Mesodermal cell (in vitro differentiated cells): Measurements from ENCODE around the gene ADARB2.

ENCODE experiments used
- H3K27ac ChIP-seq: 2 replicates; pipeline ENCODE4 v1.7.0; 2013; ENCODE audit warnings: mild to moderate bottlenecking, low read depth, low read length, moderate library complexity; ENCODE audit not compliant: severe bottlenecking
- H3K36me3 ChIP-seq: 2 replicates; pipeline ENCODE4 v1.7.1; 2013; ENCODE audit warnings: mild to moderate bottlenecking, low read length, moderate library complexity; ENCODE audit not compliant: control insufficient read depth, insufficient read depth
- H3K4me1 ChIP-seq: one replicate; pipeline ENCODE4 v1.7.1; 2013; ENCODE audit warnings: mild to moderate bottlenecking, low read length; ENCODE audit not compliant: insufficient read depth, control insufficient read depth, poor library complexity, severe bottlenecking
- H3K4me3 ChIP-seq: 2 replicates; pipeline ENCODE4 v1.7.0; 2013; ENCODE audit warnings: low read length, control low read depth, mild to moderate bottlenecking; ENCODE audit not compliant: insufficient read depth, poor library complexity, severe bottlenecking; ENCODE audit errors: extremely low read depth
- H3K9me3 ChIP-seq: 2 replicates; pipeline ENCODE4 v1.7.1; 2013; ENCODE audit warnings: mild to moderate bottlenecking, low read length, moderate library complexity; ENCODE audit not compliant: control insufficient read depth
- WGBS, 2 experiments: methylation state at CpG; one replicate each; pipeline ENCODE4 v1.1.5; 2013; ENCODE audit warnings: missing lambda C conversion rate in 2 of 2; ENCODE audit not compliant: insufficient coverage in 2 of 2; 5-methylcytosine and 5-hydroxymethylcytosine counted together

Gene ADARB2

DNA sequence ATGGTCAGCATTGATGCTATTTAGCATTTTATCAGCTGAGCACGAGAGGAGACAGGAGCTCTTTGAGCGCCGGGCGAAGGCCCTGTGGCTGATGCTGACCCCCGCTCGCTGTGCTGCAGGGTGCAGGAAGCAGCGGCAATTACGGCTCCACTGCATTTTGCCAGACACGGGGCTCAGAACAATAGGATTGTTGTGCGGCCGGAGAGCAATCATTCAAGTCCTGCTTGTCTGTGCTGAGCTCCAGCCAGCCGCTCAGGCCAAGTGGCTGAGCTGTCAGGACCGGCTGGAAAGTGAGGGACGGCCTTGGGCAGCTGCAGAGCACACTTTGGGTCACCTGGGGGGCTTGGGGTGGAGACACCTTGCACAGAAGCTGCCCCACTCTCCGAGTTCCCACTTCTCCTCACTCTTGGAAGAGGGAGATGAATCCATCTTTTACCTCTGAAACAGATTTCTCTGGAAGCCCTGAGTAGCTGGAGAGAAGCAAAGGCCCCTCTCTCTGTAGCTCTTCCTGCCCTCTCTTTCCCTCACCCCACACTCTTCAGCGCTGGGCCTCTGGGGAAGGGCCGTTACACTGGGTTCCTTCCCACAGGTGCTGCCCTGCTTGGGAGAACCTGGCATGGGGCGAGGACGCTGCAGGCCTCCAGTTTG, 17.3 kb upstream of the ADARB2 start:
- no peak overlapping the region for H3K4me3 ChIP-seq
- peaks cover 3% of the 10 kb centered on the region for H3K4me1 ChIP-seq
- no peaks in the 10 kb centered on the region for H3K36me3 ChIP-seq
- WGBS, 2 experiments = 57 to 66% methylated on average over 13 to 15 of the region's 19 CpGs
- H3K9me3 ChIP-seq = peaks cover 6% of the 10 kb centered on the region
- H3K27ac ChIP-seq = no peak overlapping the region

GRCh38 chr10:1752153-1752552, 14.8 kb upstream of the ADARB2 start:
- H3K4me1 ChIP-seq = peaks cover 3% of the 10 kb centered on the region
- H3K36me3 ChIP-seq = no peaks in the 10 kb centered on the region
- no peak overlapping the region for H3K27ac ChIP-seq
- no peak overlapping the region for H3K4me3 ChIP-seq
- peaks cover 22% of the 10 kb centered on the region for H3K9me3 ChIP-seq

DNA sequence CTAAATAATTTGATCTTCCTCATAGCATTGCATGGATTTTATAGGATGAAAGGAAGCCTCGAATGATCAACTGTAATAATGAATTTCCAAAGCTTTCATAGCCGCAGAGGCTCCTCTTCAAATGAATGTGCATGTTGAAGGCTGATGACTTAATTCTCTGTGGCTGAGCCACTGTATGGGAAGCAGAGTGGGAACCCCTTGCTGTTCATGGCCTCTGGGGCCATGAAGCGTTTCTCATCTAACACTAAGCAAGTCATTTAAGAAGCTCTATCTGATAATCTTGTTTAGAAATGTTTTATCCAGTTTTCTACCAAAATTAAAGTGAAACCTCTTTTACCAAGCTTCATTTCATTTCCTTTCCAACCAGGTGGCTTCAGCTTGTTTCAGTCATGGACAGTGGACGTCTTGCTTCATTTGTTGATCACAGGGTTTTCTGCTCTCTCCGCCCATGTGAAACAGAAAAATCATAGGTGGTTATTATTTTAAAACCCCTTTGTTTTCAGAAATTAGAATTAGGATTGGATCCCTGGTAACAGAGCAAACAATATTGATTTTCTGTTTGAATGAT, 10.3 kb upstream of the ADARB2 start:
- Histone ChIP-seq H3K27ac (no peak overlapping the region), H3K9me3 (peaks cover 22% of the 10 kb centered on the region), H3K36me3 (no peaks in the 10 kb centered on the region), H3K4me3 (no peak overlapping the region), H3K4me1 (no peaks in the 10 kb centered on the region)
- WGBS, 2 experiments = 71 to 83% methylated on average over 3 to 4 of the region's 5 CpGs

- Histone ChIP-seq H3K4me1 (no peaks in the 10 kb centered on the region), H3K36me3 (no peaks in the 10 kb centered on the region), H3K9me3 (peaks cover 22% of the 10 kb centered on the region), H3K27ac (no peak overlapping the region), H3K4me3 (no peak overlapping the region)
- WGBS, 2 experiments = 90 to 95% methylated on average over 25 of the region's 25 CpGs
Observed at GRCh38 chr10:1746796-1747195, 9.5 kb upstream of the ADARB2 start.

DNA sequence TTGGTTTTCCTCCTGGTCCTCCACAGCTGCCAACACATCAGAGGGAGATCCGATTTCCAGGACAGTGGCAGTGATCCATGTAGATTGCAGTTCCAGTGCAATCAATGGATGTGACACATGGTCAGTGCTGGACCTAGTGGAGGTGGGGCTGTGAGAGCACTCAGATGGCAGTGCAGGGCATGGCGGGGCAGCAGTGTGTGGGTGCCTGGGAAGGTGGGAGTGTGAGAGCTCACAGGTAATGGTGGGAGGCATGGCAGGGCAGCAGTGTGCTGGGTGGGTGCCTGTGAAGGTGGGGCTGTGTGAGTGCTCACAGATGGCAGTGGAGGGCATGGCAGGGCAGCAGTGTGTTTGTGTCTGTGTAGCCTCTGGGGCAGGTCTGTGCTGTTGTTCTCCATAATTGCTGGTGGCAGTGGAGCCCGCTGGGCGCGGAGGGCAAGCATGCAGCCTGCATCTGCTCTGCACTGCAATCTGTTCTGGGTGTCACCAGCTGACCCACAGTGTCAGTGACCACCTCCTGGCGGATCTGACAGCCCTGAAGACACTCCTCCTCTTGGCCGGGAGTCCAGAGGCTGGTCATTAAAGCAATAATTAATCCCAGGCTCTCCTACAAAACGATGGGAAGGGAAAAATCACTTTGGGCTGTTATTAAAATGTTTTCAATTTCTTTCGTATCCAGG, 8.6 kb upstream of the ADARB2 start:
- Histone ChIP-seq H3K27ac (no peak overlapping the region), H3K4me1 (no peaks in the 10 kb centered on the region), H3K9me3 (peaks cover 20% of the 10 kb centered on the region), H3K4me3 (no peak overlapping the region), H3K36me3 (no peaks in the 10 kb centered on the region)
- WGBS, 2 experiments = 84 to 88% methylated on average over 6 to 7 of the region's 9 CpGs

- Histone ChIP-seq H3K4me3 (no peak overlapping the region), H3K4me1 (no peaks in the 10 kb centered on the region), H3K36me3 (no peaks in the 10 kb centered on the region), H3K27ac (no peak overlapping the region), H3K9me3 (peaks cover 15% of the 10 kb centered on the region)
- WGBS, 2 experiments = 93% methylated on average over 11 to 12 of the region's 12 CpGs
Observed at GRCh38 chr10:1744524-1744923, 7.2 kb upstream of the ADARB2 start.

GRCh38 chr10:1743141-1743540, 5.8 kb upstream of the ADARB2 start:
- Histone ChIP-seq H3K36me3 (no peaks in the 10 kb centered on the region), H3K4me3 (no peak overlapping the region), H3K4me1 (no peaks in the 10 kb centered on the region), H3K9me3 (peaks cover under 1% of the 10 kb centered on the region), H3K27ac (no peak overlapping the region)
- 86 to 97% methylated on average over 8 to 9 of the region's 10 CpGs for WGBS, 2 experiments

DNA sequence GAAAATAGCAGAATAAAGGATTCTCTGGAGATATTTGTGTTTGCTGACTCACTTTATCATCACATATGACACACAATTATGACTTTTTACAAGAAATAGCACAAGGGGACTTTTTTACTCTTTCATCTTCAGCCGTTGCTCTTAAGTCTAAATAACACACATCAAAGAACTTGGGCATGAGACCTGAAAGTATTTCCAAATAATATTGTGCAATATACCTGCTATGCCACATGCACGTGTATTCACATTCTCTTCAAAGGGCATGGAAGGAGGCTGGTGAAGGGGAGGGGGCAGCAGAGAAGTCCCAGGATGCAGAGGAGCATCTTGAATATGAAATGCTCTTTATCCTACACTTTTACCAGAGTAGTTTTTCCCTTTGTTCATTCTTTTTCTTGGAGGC, 4.1 kb upstream of the ADARB2 start:
- WGBS, 2 experiments = no CpG with 5 or more reads among the region's 2 CpGs
- Histone ChIP-seq H3K4me1 (peaks cover 3% of the 10 kb centered on the region), H3K27ac (no peak overlapping the region), H3K4me3 (no peak overlapping the region), H3K36me3 (no peaks in the 10 kb centered on the region), H3K9me3 (no peaks in the 10 kb centered on the region)

GRCh38 chr10:1739751-1740150, 2.4 kb upstream of the ADARB2 start:
- no peak overlapping the region for H3K4me3 ChIP-seq
- H3K36me3 ChIP-seq = no peaks in the 10 kb centered on the region
- peaks cover 3% of the 10 kb centered on the region for H3K4me1 ChIP-seq
- WGBS, 2 experiments = 70 to 78% methylated on average over 12 to 14 of the region's 14 CpGs
- H3K27ac ChIP-seq = no peak overlapping the region
- H3K9me3 ChIP-seq = no peaks in the 10 kb centered on the region

GRCh38 chr10:1738950-1739349, 1.6 kb upstream of the ADARB2 start:
- Histone ChIP-seq H3K9me3 (no peaks in the 10 kb centered on the region), H3K27ac (no peak overlapping the region), H3K4me1 (peaks cover 3% of the 10 kb centered on the region), H3K4me3 (no peak overlapping the region), H3K36me3 (no peaks in the 10 kb centered on the region)
- WGBS, 2 experiments = 78 to 89% methylated on average over 4 of the region's 5 CpGs

DNA sequence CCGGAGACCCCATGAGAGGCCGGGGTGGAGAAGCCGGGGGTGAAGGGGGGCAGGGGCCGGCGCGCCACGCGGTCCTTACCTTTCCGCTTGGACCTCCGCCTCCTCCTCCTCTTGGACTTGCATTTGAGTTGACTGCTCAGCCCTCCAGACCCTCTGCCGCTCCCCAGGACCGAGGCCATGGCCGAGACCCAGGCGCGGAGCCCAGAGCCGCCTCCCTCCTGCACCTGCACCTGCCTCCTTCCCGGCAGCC, 428 bp downstream of the ADARB2 start:
- Histone ChIP-seq H3K36me3 (no peaks in the 10 kb centered on the region), H3K4me3 (peak overlapping the region; percentile 42), H3K27ac (no peak overlapping the region), H3K4me1 (peaks cover 3% of the 10 kb centered on the region), H3K9me3 (no peaks in the 10 kb centered on the region)
- 2 to 3% methylated on average over 16 to 17 of the region's 17 CpGs for WGBS, 2 experiments
